ENCODE measurements around the gene FAM234A. TPM values are rescaled to one million over a fixed set of nuclear protein-coding genes. Genes with fewer than 3 reads are reported as not detected.
"Not testable (repeated sequence)": the region's sequence is repeated elsewhere in the genome, so short reads cannot be mapped to it uniquely, and the experiment has no call there.

The FAM234A gene
- total RNA-seq, 2 experiments from 2014 or later, result 18.3 to 21.5 TPM

DNA sequence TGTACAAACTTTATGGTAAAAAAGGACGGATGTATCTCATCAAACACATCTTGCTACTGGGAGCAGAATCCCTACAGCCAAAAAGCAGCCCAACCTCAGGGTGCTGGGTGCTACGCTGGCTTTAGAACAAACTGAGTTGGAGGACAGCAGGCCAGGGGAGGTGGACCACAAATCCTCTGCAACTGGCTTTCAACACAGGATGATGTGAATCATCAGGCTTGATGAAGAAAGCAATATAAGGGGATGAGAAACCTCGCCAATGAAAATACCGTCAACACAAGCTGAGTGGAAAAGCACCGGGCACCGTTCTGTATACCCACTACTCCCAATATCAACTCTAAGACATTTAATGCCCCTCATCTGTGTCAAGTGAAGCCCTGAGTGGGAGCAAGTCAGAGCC is 40.1 kb upstream of the FAM234A start:
- TF ChIP-seq, protein P1, sequence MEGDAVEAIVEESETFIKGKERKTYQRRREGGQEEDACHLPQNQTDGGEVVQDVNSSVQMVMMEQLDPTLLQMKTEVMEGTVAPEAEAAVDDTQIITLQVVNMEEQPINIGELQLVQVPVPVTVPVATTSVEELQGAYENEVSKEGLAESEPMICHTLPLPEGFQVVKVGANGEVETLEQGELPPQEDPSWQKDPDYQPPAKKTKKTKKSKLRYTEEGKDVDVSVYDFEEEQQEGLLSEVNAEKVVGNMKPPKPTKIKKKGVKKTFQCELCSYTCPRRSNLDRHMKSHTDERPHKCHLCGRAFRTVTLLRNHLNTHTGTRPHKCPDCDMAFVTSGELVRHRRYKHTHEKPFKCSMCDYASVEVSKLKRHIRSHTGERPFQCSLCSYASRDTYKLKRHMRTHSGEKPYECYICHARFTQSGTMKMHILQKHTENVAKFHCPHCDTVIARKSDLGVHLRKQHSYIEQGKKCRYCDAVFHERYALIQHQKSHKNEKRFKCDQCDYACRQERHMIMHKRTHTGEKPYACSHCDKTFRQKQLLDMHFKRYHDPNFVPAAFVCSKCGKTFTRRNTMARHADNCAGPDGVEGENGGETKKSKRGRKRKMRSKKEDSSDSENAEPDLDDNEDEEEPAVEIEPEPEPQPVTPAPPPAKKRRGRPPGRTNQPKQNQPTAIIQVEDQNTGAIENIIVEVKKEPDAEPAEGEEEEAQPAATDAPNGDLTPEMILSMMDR (IDR thresholded peaks at IDR 0.05), result no peak
- no peaks in the 10 kb centered on the region for H3K9me3 Mint-ChIP-seq
- CTCF ChIA-PET, result interaction anchor here (2.2 kb wide), 1 partner anchor 13 kb away, joined by 9 read pairs; no protein-coding TSS in a partner anchor
- H3K27ac Mint-ChIP-seq, result no peak overlapping the region
- no peak overlapping the region for H3K4me3 Mint-ChIP-seq
- peaks cover 38% of the 10 kb centered on the region for H3K36me3 Mint-ChIP-seq (ENCODE audit: low read depth)
- no peak for DNase-seq
- H3K27me3 Mint-ChIP-seq, result no peaks in the 10 kb centered on the region
- POLR2A ChIA-PET, result interaction anchor here (1.2 kb wide), 1 partner anchor 13 kb away, joined by 4 read pairs; no protein-coding TSS in a partner anchor
- ATAC-seq, result no peak
- no peaks in the 10 kb centered on the region for H3K4me1 Mint-ChIP-seq (ENCODE audit: low read depth)
- intact Hi-C loops (cut with micrococcal nuclease), result no loop called here

DNA sequence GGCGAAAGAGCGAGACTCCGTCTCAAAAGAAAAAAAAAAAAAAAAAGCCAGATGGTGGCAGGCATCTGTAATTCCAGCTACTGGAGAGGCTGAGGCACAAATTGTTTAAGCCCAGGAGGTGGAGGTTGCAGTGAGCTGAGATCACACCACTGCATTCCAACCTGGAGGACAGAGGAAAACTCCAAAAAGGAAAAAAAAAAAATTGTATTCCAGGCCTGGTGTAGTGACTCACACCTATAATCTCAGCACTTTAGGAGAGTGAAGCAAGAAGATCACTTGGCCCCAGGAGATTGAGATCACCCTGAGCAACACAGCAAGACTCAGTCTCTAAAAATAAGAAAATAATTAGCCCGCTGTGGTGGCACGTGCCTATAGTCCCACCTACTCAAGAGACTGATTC is 34.2 kb upstream of the FAM234A start:
- intact Hi-C loops (cut with micrococcal nuclease), result no loop called here
- ChIA-PET CTCF (interaction anchor here (1.9 kb wide), 1 partner anchor 104 kb away, joined by 4 read pairs; no protein-coding TSS in a partner anchor), POLR2A (interaction anchor here (1.5 kb wide), 1 partner anchor 34 kb away, joined by 5 read pairs; the partner anchor contains the start of gene FAM234A)
- peaks cover 35% of the 10 kb centered on the region for H3K36me3 Mint-ChIP-seq (ENCODE audit: low read depth)
- TF ChIP-seq, protein P1 (IDR thresholded peaks at IDR 0.05), result no peak
- DNase-seq (no peak), ATAC-seq (no peak)
- no peak overlapping the region for H3K27ac Mint-ChIP-seq
- no peak overlapping the region for H3K4me3 Mint-ChIP-seq
- H3K27me3 Mint-ChIP-seq, result no peaks in the 10 kb centered on the region
- H3K4me1 Mint-ChIP-seq (ENCODE audit: low read depth), result no peaks in the 10 kb centered on the region
- no peaks in the 10 kb centered on the region for H3K9me3 Mint-ChIP-seq

DNA sequence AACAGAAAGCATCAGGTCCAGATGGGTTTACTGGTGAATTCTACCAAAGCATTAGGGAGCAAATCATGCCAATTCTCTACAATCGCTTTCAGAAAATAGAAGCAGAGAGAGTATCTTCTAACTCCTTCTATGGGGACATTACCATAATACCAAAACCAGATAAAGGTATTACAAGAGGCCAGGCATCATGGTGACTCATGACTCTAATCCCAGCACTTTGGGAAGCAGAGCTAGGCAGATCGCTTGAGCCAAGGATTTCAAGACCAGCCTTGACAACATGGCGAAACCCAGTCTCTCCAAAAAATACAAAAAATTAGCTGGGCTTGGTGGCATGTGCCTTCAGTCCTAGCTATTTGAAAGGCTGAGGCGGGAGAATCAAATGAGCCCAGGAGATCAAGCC is 31.4 kb upstream of the FAM234A start:
- TF ChIP-seq, protein P1 (IDR thresholded peaks at IDR 0.05), result no peak
- DNase-seq, result no peak
- Mint-ChIP-seq H3K9me3 (no peaks in the 10 kb centered on the region), H3K4me1 (ENCODE audit: low read depth) (peaks cover 6% of the 10 kb centered on the region), H3K27ac (no peak overlapping the region), H3K27me3 (no peaks in the 10 kb centered on the region), H3K4me3 (no peak overlapping the region), H3K36me3 (ENCODE audit: low read depth) (peaks cover 42% of the 10 kb centered on the region)
- intact Hi-C loops (cut with micrococcal nuclease), result no loop called here
- ChIA-PET CTCF (no interaction called here), POLR2A (no interaction called here)
- no peak for ATAC-seq

DNA sequence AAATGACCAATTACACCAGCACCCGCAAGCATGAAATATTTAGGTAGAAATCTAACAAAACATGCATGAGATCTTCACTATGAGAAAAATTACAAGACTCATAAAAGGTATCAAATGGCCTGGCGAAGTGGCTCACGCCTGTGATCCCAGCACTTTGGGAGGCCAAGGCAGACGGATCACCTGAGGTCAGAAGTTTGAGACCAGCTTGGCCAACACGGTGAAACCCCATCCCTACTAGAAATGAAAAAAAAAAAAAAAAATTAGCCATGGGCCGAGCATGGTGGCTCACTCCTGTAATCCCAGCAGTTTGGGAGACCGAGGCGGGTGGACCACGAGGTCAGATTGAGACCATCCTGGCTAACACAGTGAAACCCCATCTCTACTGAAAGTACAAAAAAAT is 30.6 kb upstream of the FAM234A start:
- H3K9me3 Mint-ChIP-seq; DNase-seq; ATAC-seq; H3K4me3 Mint-ChIP-seq; intact Hi-C loops (cut with micrococcal nuclease); POLR2A ChIA-PET; H3K27me3 Mint-ChIP-seq; H3K27ac Mint-ChIP-seq; CTCF ChIA-PET; H3K4me1 Mint-ChIP-seq (ENCODE audit: low read depth): not testable (repeated sequence)
- peaks cover 44% of the 10 kb centered on the region for H3K36me3 Mint-ChIP-seq (ENCODE audit: low read depth)

DNA sequence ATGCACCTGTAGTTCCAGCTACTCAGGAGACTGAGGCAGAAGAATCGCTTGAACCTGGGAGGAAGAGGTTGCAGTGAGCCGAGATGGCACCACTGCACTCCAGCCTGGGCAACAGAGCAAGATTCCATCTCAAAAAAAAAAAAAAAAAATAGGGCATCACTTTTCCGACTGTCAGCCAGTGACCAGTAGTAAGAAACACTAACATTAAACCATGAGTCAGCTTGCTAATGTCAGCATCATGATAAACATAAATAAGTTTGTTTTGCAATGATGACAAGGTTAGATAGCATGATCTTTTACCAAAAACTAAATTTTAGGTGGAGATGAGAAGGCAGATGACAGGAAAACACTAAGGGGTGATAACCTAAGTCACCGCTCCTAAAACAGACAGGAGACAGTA is 25.3 kb upstream of the FAM234A start:
- H3K9me3 Mint-ChIP-seq; DNase-seq; ATAC-seq; H3K27ac Mint-ChIP-seq; intact Hi-C loops (cut with micrococcal nuclease); H3K4me1 Mint-ChIP-seq (ENCODE audit: low read depth); H3K4me3 Mint-ChIP-seq; H3K27me3 Mint-ChIP-seq: not testable (repeated sequence)
- ChIA-PET CTCF (interaction anchor here (1.8 to 2.3 kb wide), 3 partner anchors 15 to 152 kb away, joined by 4 to 9 read pairs (median 5); no protein-coding TSS in a partner anchor), POLR2A (interaction anchor here (0.9 to 1.7 kb wide), 3 partner anchors 12 to 19 kb away, joined by 3 to 6 read pairs (median 4); partner anchors contain the start of gene LUC7L)
- peaks cover 38% of the 10 kb centered on the region for H3K36me3 Mint-ChIP-seq (ENCODE audit: low read depth)

DNA sequence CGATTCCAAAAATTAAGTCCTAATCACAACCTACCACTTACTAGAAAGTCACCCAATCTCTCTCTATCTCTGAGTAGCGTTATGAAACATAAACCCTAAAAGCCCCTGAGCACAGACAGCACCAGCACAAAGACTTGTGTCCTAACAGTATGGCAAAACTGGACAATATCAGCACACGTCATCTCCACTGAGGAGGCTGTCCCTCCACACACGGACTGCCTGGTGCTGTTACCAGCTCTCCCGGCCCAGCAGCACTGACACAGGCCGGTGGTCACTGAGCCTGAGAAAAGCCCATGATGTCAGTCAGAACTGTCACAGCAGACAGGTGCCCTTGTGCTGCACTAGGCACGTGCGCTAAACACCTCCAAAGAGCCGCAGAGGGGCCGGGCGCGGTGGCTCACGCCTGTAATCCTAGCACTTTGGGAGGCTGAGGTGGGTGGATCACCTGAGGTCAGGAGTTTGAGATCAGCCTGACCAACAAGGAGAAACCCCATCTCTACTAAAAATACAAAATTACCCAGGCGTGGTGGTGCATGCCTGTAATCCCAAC is 22.9 kb upstream of the FAM234A start:
- H3K27me3 Mint-ChIP-seq; intact Hi-C loops (cut with micrococcal nuclease); H3K4me1 Mint-ChIP-seq (ENCODE audit: low read depth); H3K9me3 Mint-ChIP-seq; H3K4me3 Mint-ChIP-seq; DNase-seq; ATAC-seq; H3K27ac Mint-ChIP-seq: not testable (repeated sequence)
- ChIA-PET CTCF (interaction anchor here (2.0 kb wide), 1 partner anchor 105 kb away, joined by 5 read pairs; no protein-coding TSS in a partner anchor), POLR2A (interaction anchor here (1.1 kb wide), 1 partner anchor 30 kb away, joined by 3 read pairs; no protein-coding TSS in a partner anchor)
- peaks cover 31% of the 10 kb centered on the region for H3K36me3 Mint-ChIP-seq (ENCODE audit: low read depth)

All from activated CD8-positive, alpha-beta T cell treated with anti-CD3 and anti-CD28 coated beads for 36 hours (primary cell).